HCT116 (cell line): ENCODE data around the gene CAB39. TPM values are rescaled to one million over a fixed set of nuclear protein-coding genes. Genes with fewer than 3 reads are reported as not detected.

ENCODE experiments used
- ATAC-seq: fragments of 200-7000 bp; cut with Tn5 transposase; 2 replicates; pipeline ENCODE4 v1.9.1; 2020; ENCODE audit warnings: mild to moderate bottlenecking, moderate library complexity
- BruUV-seq: library from RNA; stranded (reverse); fragments of 400-500 nt; replicated peaks from 2 replicates; lab custom pipeline; 2021; lab: Mats Ljungman, UMichigan
- CTCF ChIA-PET: fragments of 300-600 bp; sonication (Branson Sonifier 250); formaldehyde crosslinking; loops from one replicate; lab custom pipeline; 2021; ENCODE audit warnings: antibody characterized with exemption; lab: Charles Lee
- POLR2A ChIA-PET: fragments of 300-600, 350-600 bp; sonication (Branson Sonifier 250); formaldehyde crosslinking; loops from one replicate; lab custom pipeline; 2021; ENCODE audit warnings: antibody characterized with exemption; lab: Charles Lee
- RAD21 ChIA-PET, 2 experiments: fragments of 300-600 bp; sonication (Branson Sonifier 250); formaldehyde crosslinking; loops; one replicate each; lab custom pipeline; 2023; ENCODE audit warnings: low total read pairs in 2 of 2; ENCODE audit not compliant: uncharacterized antibody in 2 of 2, unreplicated experiment in 2 of 2, low non-redundant PET in 1 of 2; lab: Charles Lee
- DNase-seq: peaks from one replicate; pipeline ENCODE4 v3.0.0-alpha.2; 2010; ENCODE audit warnings: low read depth, low spot score
- H2AFZ ChIP-seq: fragments of 200-600 bp; shearing (Covaris generic), sonication (generic); 2 replicates; pipeline ENCODE4 v1.6.1; 2017; ENCODE audit warnings: low read depth, mixed run types, mixed read lengths, antibody characterized with exemption, low read length; ENCODE audit not compliant: poor library complexity, severe bottlenecking
- H3K27ac ChIP-seq: 2 replicates; pipeline ENCODE4 v1.5.1; 2012; ENCODE audit warnings: low read depth, low read length
- H3K27me3 ChIP-seq: fragments of 200-600 bp; sonication (generic); 2 replicates; pipeline ENCODE4 v1.6.1; 2016; ENCODE audit warnings: mixed run types, low read length, mixed read lengths; ENCODE audit not compliant: insufficient read depth
- H3K36me3 ChIP-seq, 2 experiments: fragments of 200-500 bp in 1 of 2; fragments of 200-600 bp in 1 of 2; sonication (Bioruptor generic) in 1 of 2; sonication (generic) in 1 of 2; 2 replicates each; pipeline versions ENCODE4 v1.5.1 to v1.6.1; 2014 to 2016; ENCODE audit warnings: low read length in 2 of 2, inconsistent platforms in 1 of 2, mixed read lengths in 1 of 2, mixed run types in 1 of 2; ENCODE audit not compliant: insufficient read depth in 2 of 2, control insufficient read depth in 1 of 2
- H3K4me1 ChIP-seq, 2 experiments: fragments of 200-600 bp in 1 of 2; sonication (generic) in 1 of 2; 2 replicates each; pipeline versions ENCODE4 v1.5.1 to v1.6.1; 2012 to 2017; ENCODE audit warnings: low read length in 2 of 2, inconsistent platforms in 1 of 2, mild to moderate bottlenecking in 1 of 2, mixed read lengths in 1 of 2, mixed run types in 1 of 2, moderate library complexity in 1 of 2; ENCODE audit not compliant: insufficient read depth in 2 of 2, control insufficient read depth in 1 of 2
- H3K4me2 ChIP-seq: fragments of 200-600 bp; sonication (generic); 2 replicates; pipeline ENCODE4 v1.6.1; 2017; ENCODE audit warnings: mixed run types, low read length, mixed read lengths
- H3K4me3 ChIP-seq, 2 experiments: fragments of 200-600 bp in 1 of 2; sonication (generic) in 1 of 2; replicated peaks in 1 of 2; 2 replicates each; pipeline ENCODE4 v1.5.1; 2011 to 2016; ENCODE audit warnings: low read length in 2 of 2, control low read depth in 1 of 2, low read depth in 1 of 2, mild to moderate bottlenecking in 1 of 2, mixed read lengths in 1 of 2, mixed run types in 1 of 2
- H3K79me2 ChIP-seq: fragments of 200-600 bp; sonication (generic); 2 replicates; pipeline ENCODE4 v1.6.1; 2017; ENCODE audit warnings: mild to moderate bottlenecking, mixed run types, low read length, moderate library complexity, mixed read lengths; ENCODE audit not compliant: insufficient read depth
- H3K9ac ChIP-seq: fragments of 200-600 bp; sonication (generic); 2 replicates; pipeline ENCODE4 v1.6.1; 2016; ENCODE audit warnings: low read length, mixed read lengths
- H3K9me2 ChIP-seq: fragments of 200-600 bp; sonication (generic), shearing (Covaris generic); 2 replicates; pipeline ENCODE4 v1.6.1; 2017; ENCODE audit warnings: mixed run types, mild to moderate bottlenecking, moderate library complexity; ENCODE audit not compliant: insufficient read depth
- H3K9me3 ChIP-seq, 2 experiments: fragments of 200-500 bp in 1 of 2; fragments of 200-600 bp in 1 of 2; sonication (Bioruptor generic) in 1 of 2; sonication (generic) in 1 of 2; 2 replicates each; pipeline ENCODE4 v1.6.1; 2014 to 2017; ENCODE audit warnings: low read length in 2 of 2, mixed read lengths in 2 of 2, inconsistent platforms in 1 of 2, low read depth in 1 of 2, mild to moderate bottlenecking in 1 of 2, mixed run types in 1 of 2, moderate library complexity in 1 of 2; ENCODE audit not compliant: control insufficient read depth in 1 of 2, insufficient read depth in 1 of 2
- H4K20me1 ChIP-seq: fragments of 200-600 bp; sonication (generic), shearing (Covaris generic); 2 replicates; pipeline ENCODE4 v1.6.1; 2017; ENCODE audit warnings: mixed run types, mild to moderate bottlenecking, moderate library complexity; ENCODE audit not compliant: insufficient read depth
- CBX3 ChIP-seq: IDR thresholded peaks from 2 replicates; pipeline ENCODE4 v1.6.1; 2012; ENCODE audit warnings: low read depth
- CEBPB ChIP-seq: IDR thresholded peaks from 2 replicates; pipeline ENCODE4 v1.6.1; 2012; ENCODE audit warnings: low read depth
- EGR1 ChIP-seq: IDR thresholded peaks from 2 replicates; pipeline ENCODE4 v1.6.1; 2012; ENCODE audit warnings: low read depth
- ELF1 ChIP-seq: IDR thresholded peaks from 2 replicates; pipeline ENCODE4 v1.6.1; 2012; ENCODE audit warnings: low read depth, borderline replicate concordance
- EZH2phosphoT487 ChIP-seq: fragments of 200-600 bp; IDR thresholded peaks from 2 replicates; pipeline ENCODE4 v1.6.1; 2018; ENCODE audit warnings: antibody characterized with exemption, borderline replicate concordance
- JUND ChIP-seq: IDR thresholded peaks from 2 replicates; pipeline ENCODE4 v1.6.1; 2012
- POLR2A ChIP-seq: IDR thresholded peaks from 2 replicates; pipeline ENCODE4 v1.7.0; 2011; ENCODE audit warnings: borderline replicate concordance; ENCODE audit not compliant: insufficient read depth, insufficient read length; ENCODE audit errors: extremely low read depth
- POLR2AphosphoS5 ChIP-seq: IDR thresholded peaks from 2 replicates; pipeline ENCODE4 v1.6.1; 2011; ENCODE audit warnings: mild to moderate bottlenecking, low read depth, low read length, moderate library complexity
- RAD21 ChIP-seq: IDR thresholded peaks from 2 replicates; pipeline ENCODE4 v1.6.1; 2012; ENCODE audit warnings: low read depth, mild to moderate bottlenecking
- REST ChIP-seq: IDR thresholded peaks from 2 replicates; pipeline ENCODE4 v1.6.1; 2012; ENCODE audit warnings: low read depth
- SIN3A ChIP-seq: IDR thresholded peaks from 2 replicates; pipeline ENCODE4 v1.6.1; 2012; ENCODE audit warnings: low read depth
- SP1 ChIP-seq: IDR thresholded peaks from 2 replicates; pipeline ENCODE4 v1.6.1; 2012; ENCODE audit warnings: low read depth
- SRF ChIP-seq: IDR thresholded peaks from 2 replicates; pipeline ENCODE4 v1.6.1; 2012; ENCODE audit warnings: low read depth
- YY1 ChIP-seq: IDR thresholded peaks from 2 replicates; pipeline ENCODE4 v1.6.1; 2011; ENCODE audit warnings: low read length, low read depth, moderate library complexity, mild to moderate bottlenecking; ENCODE audit not compliant: insufficient replicate concordance; ENCODE audit errors: extremely low read depth
- ZFX ChIP-seq: fragments of 450-650 bp; IDR thresholded peaks from 2 replicates; pipeline ENCODE4 v1.6.1; 2017
- ZNF274 ChIP-seq: fragments of 200-500 bp; sonication (Bioruptor generic); IDR thresholded peaks from 2 replicates; pipeline ENCODE4 v1.6.1; 2014; ENCODE audit warnings: mild to moderate bottlenecking, low read depth, low read length, inconsistent platforms
- intact Hi-C: fragments of 100-400 bp; cut with micrococcal nuclease; formaldehyde crosslinking; loops from 2 replicates; pipeline ENCODE4 v1.10.0; 2022
- total RNA-seq: library from RNA; stranded (reverse); gene quantifications from one replicate; pipeline ENCODE4 v1.2.1, GENCODE V29; 2021; ENCODE audit not compliant: unreplicated experiment
- TF ChIP-seq, protein P1 (sequence below): IDR thresholded peaks from 2 replicates; pipeline ENCODE4 v1.6.1; 2012

Gene CAB39
- total RNA-seq, 1 experiment from 2014 or later, result 63.6 TPM

- H2AFZ ChIP-seq, result no peak overlapping the region
- no peak overlapping the region for H3K4me3 ChIP-seq
- DNase-seq (no peak), ATAC-seq (no peak)
- POLR2A ChIA-PET, result interaction anchor here (1.3 kb wide), 1 partner anchor 95 kb away, joined by 3 read pairs; no protein-coding TSS in a partner anchor
- RAD21 ChIA-PET, result no interaction called here
- peaks cover 0 to 13% of the 10 kb centered on the region in 2 experiments; a peak in 1 of 4 replicates for H3K36me3 ChIP-seq
- 0 out of 2 replicates have a peak overlapping the region, but pooled peaks have one; percentile 25 for H3K9ac ChIP-seq
- no peaks in the 10 kb centered on the region for H3K27me3 ChIP-seq
- TF ChIP-seq ZNF274 (no peak), ZFX (no peak), YY1 (no peak), ELF1 (no peak)
- peak overlapping the region; percentile 69; the same call in 1 of the 2 replicates for H3K27ac ChIP-seq
- H3K4me2 ChIP-seq, result peak overlapping the region; percentile 77; the same call in 1 of the 2 replicates
- BruUV-seq, result no TSS peak
- no peaks in the 10 kb centered on the region for H3K9me2 ChIP-seq
- peaks cover 77 to 100% of the 10 kb centered on the region in 2 experiments for H3K4me1 ChIP-seq
- H4K20me1 ChIP-seq, result no peaks in the 10 kb centered on the region
- intact Hi-C loops, result loop anchor here (2.0 kb wide), 1 partner anchor 15 kb away; no protein-coding TSS in a partner anchor
- CTCF ChIA-PET, result interaction anchor here (1.8 kb wide), 1 partner anchor 19 kb away, joined by 4 read pairs; no protein-coding TSS in a partner anchor
- H3K9me3 ChIP-seq, result no peaks in the 10 kb centered on the region
- H3K79me2 ChIP-seq, result peaks cover 88% of the 10 kb centered on the region
These were observed 67.0 kb downstream of the CAB39 start for GRCh38 chr2:230779607-230780006.

- Histone ChIP-seq H3K4me1 (peaks cover 66 to 94% of the 10 kb centered on the region in 2 experiments), H3K36me3 (peaks cover 0 to 14% of the 10 kb centered on the region in 2 experiments; a peak in 2 of 4 replicates), H3K27ac (peak overlapping the region; percentile 69), H3K4me2 (peak overlapping the region; percentile 77), H3K27me3 (no peaks in the 10 kb centered on the region), H4K20me1 (no peaks in the 10 kb centered on the region), H2AFZ (no peak overlapping the region), H3K9ac (peak overlapping the region; percentile 53), H3K9me3 (no peaks in the 10 kb centered on the region), H3K4me3 (peak overlapping the region in 1 of 2 experiments; percentile 44; a peak in 3 of 4 replicates), H3K9me2 (no peaks in the 10 kb centered on the region), H3K79me2 (peaks cover 76% of the 10 kb centered on the region)
- RAD21 ChIA-PET, result interaction anchor here in 1 of 2 experiments (0.6 to 1.3 kb wide), 2 partner anchors 13 to 16 kb away, joined by 3 to 4 read pairs; no protein-coding TSS in a partner anchor
- POLR2A ChIA-PET, result interaction anchor here (1.6 to 2.2 kb wide), 2 partner anchors 11 to 13 kb away, joined by 5 to 18 read pairs; no protein-coding TSS in a partner anchor
- BruUV-seq, result TSS peak; percentile 93
- ATAC-seq, result peak; percentile 88
- intact Hi-C loops, result loop anchor here (2.0 kb wide), 1 partner anchor 14 kb away; no protein-coding TSS in a partner anchor
- DNase-seq, result peak; percentile 89
- CTCF ChIA-PET, result interaction anchor here (0.6 to 2.0 kb wide), 4 partner anchors 11 to 666 kb away, joined by 3 to 7 read pairs (median 4); no protein-coding TSS in a partner anchor
- TF ChIP-seq CEBPB (no peak), POLR2AphosphoS5 (peak; percentile 61), ZFX (no peak), ZNF274 (no peak), JUND (peak; percentile 82), RAD21 (no peak), EGR1 (no peak), EZH2phosphoT487 (no peak), SRF (no peak), ELF1 (no peak), CBX3 (peak; percentile 91), SP1 (peak; percentile 85), SIN3A (peak; percentile 67), POLR2A (no peak), REST (no peak)
- TF ChIP-seq, protein P1, sequence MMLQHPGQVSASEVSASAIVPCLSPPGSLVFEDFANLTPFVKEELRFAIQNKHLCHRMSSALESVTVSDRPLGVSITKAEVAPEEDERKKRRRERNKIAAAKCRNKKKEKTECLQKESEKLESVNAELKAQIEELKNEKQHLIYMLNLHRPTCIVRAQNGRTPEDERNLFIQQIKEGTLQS, result no peak
These were observed 68.6 kb downstream of the CAB39 start for GRCh38 chr2:230781130-230781797.
